22Rv1 (cell line): ENCODE results near the gene PLS1.

Experiments used
- H3K27ac ChIP-seq: fragments of 450-650 bp; 2 replicates; pipeline ENCODE4 v1.5.1; 2017
- CTCF ChIP-seq: fragments of 450-650 bp; IDR thresholded peaks from 2 replicates; pipeline ENCODE4 v1.5.1; 2017; ENCODE audit warnings: mild to moderate bottlenecking
- ZFX ChIP-seq: fragments of 450-650 bp; IDR thresholded peaks from 2 replicates; pipeline ENCODE4 v1.6.1; 2017; ENCODE audit warnings: antibody characterized with exemption, borderline replicate concordance

PLS1 gene

GRCh38 chr3:142626971-142627370 lies 30.8 kb downstream of the PLS1 start:
- H3K27ac ChIP-seq, result no peak overlapping the region
- TF ChIP-seq ZFX (no peak), CTCF (no peak)

DNA sequence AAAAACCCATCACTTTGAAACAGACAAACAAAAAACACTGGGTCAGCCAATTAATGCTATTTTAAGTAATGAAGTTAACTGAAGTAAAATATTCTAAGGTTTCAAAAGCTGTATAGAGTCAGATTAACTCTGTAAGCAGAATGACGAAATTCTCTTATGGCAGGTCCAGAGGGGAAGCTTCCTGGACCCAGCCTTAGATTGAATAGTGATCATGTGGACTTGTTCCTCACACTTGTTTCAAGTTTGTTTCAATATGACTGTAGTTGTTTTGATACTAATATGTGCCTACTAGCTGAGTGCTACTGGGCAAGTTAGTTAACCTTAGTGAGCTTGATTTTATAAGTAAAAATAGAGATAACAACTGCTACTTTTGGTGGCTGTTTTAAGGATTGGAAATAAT lies 32.6 kb downstream of the PLS1 start:
- H3K27ac ChIP-seq, result no peak overlapping the region
- TF ChIP-seq CTCF (no peak), ZFX (no peak)

GRCh38 chr3:142633073-142633472 lies 36.9 kb downstream of the PLS1 start:
- TF ChIP-seq CTCF, result no peak
- no peak overlapping the region for H3K27ac ChIP-seq

- H3K27ac ChIP-seq, result no peak overlapping the region
- no peak for TF ChIP-seq ZFX
- TF ChIP-seq CTCF, result no peak
These were observed 39.9 kb downstream of the PLS1 start for GRCh38 chr3:142636050-142636449.

DNA sequence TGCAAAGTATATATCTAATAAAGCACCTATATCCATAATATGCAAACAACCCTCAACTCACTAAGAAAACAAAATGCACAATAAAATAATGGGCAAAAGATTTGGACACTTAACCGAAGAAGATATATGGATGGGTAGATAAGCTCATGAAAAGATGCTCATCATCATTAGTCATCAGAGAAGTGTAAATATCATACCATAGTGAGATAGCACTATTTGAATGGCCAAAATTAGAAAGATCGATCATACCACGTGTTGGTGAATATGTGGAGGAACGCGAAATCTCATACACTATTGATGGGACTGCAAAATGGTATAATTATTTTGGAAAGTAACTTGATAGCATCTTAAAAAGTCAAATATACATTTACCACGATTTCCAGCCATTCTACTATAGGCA lies 40.5 kb downstream of the PLS1 start:
- TF ChIP-seq CTCF (no peak), ZFX (no peak)
- H3K27ac ChIP-seq, result no peak overlapping the region

- H3K27ac ChIP-seq, result no peak overlapping the region
- TF ChIP-seq CTCF (no peak), ZFX (no peak)
These were observed 42.1 kb downstream of the PLS1 start for GRCh38 chr3:142638291-142638690.

DNA sequence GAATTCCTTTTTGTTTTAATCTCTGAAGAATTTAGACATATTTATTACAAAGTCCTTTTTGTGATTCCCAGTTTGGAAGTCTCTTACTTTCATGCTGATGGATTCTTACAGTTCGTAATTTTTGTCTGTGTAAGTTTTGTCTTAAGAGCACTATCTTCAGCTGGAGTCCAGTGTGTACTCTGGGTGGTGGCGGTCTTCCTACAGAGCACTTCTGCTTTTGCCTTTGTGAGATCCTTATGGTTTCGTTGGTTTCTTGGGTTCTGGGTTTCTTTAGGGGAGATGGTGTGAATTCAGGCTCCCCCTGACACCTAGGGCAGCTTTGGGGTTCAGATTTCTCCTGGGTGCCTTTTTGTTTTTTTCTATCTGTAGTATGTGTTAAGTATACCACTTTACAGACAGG lies 45.3 kb downstream of the PLS1 start:
- no peak overlapping the region for H3K27ac ChIP-seq
- TF ChIP-seq CTCF (no peak), ZFX (no peak)
